GM23248 (cell line): ENCODE results near the gene ACOT6. TPM values are rescaled to one million over a fixed set of nuclear protein-coding genes. Genes with fewer than 3 reads are reported as not detected.
"Not testable (repeated sequence)": the region's sequence is repeated elsewhere in the genome, so short reads cannot be mapped to it uniquely, and the experiment has no call there.

Source experiments
- DNase-seq: peaks from one replicate; pipeline ENCODE4 v3.0.0-alpha.2; 2015
- H2AFZ ChIP-seq: fragments of 200-600 bp; sonication (generic); 2 replicates; pipeline ENCODE4 v1.6.1; 2016; ENCODE audit warnings: antibody characterized with exemption
- H3F3A ChIP-seq: fragments of 200-600 bp; sonication (generic); 2 replicates; pipeline ENCODE4 v1.6.1; 2016; ENCODE audit warnings: mild to moderate bottlenecking, antibody characterized with exemption, mixed run types; ENCODE audit not compliant: insufficient read depth
- H3K27ac ChIP-seq: fragments of 200-600 bp; sonication (generic); 2 replicates; pipeline ENCODE4 v1.5.1; 2016; ENCODE audit warnings: mild to moderate bottlenecking
- H3K27me3 ChIP-seq: fragments of 200-600 bp; sonication (generic); replicated peaks from 2 replicates; pipeline ENCODE4 v1.6.1; 2016; ENCODE audit warnings: mild to moderate bottlenecking; ENCODE audit not compliant: insufficient read depth
- H3K36me3 ChIP-seq: fragments of 200-600 bp; sonication (generic); 2 replicates; pipeline ENCODE4 v1.6.1; 2016; ENCODE audit warnings: low read depth, mild to moderate bottlenecking
- H3K4me1 ChIP-seq: fragments of 200-600 bp; sonication (generic); 2 replicates; pipeline ENCODE4 v1.6.1; 2016; ENCODE audit warnings: mild to moderate bottlenecking; ENCODE audit not compliant: insufficient read depth
- H3K4me2 ChIP-seq: fragments of 200-600 bp; sonication (generic); one replicate; pipeline ENCODE4 v1.6.1; 2016; ENCODE audit warnings: mild to moderate bottlenecking; ENCODE audit not compliant: unreplicated experiment
- H3K4me3 ChIP-seq: fragments of 200-600 bp; sonication (generic); 2 replicates; pipeline ENCODE4 v1.5.1; 2016; ENCODE audit warnings: mild to moderate bottlenecking
- H3K79me2 ChIP-seq: fragments of 200-600 bp; sonication (generic); 2 replicates; pipeline ENCODE4 v1.6.1; 2016; ENCODE audit warnings: mild to moderate bottlenecking; ENCODE audit not compliant: insufficient read depth
- H3K9ac ChIP-seq: fragments of 200-600 bp; sonication (generic); 2 replicates; pipeline ENCODE4 v1.6.1; 2016; ENCODE audit warnings: mild to moderate bottlenecking
- H3K9me2 ChIP-seq: fragments of 200-600 bp; sonication (generic); 2 replicates; pipeline ENCODE4 v1.6.1; 2016; ENCODE audit warnings: mixed run types, mild to moderate bottlenecking, moderate library complexity; ENCODE audit not compliant: insufficient read depth
- H3K9me3 ChIP-seq: fragments of 200-600 bp; sonication (generic); one replicate; pipeline ENCODE4 v1.6.1; 2017; ENCODE audit warnings: low read depth
- H4K20me1 ChIP-seq: fragments of 200-600 bp; sonication (generic); 2 replicates; pipeline ENCODE4 v1.6.0; 2016; ENCODE audit not compliant: insufficient read depth
- EZH2 ChIP-seq: fragments of 200-600 bp; sonication (generic); IDR thresholded peaks from 2 replicates; pipeline ENCODE4 v1.6.1; 2018; ENCODE audit warnings: antibody characterized with exemption, mild to moderate bottlenecking; ENCODE audit not compliant: insufficient read depth, poor library complexity, severe bottlenecking
- EZH2phosphoT487 ChIP-seq: fragments of 200-600 bp; sonication (generic); IDR thresholded peaks from 2 replicates; pipeline ENCODE4 v1.6.1; 2018; ENCODE audit warnings: antibody characterized with exemption, moderate library complexity, mild to moderate bottlenecking, low read depth; ENCODE audit not compliant: insufficient read depth
- WGBS, 2 experiments: methylation state at CpG; one replicate each; pipeline ENCODE4 v1.1.6; 2015 to 2017; ENCODE audit warnings: low lambda C conversion rate in 2 of 2, low coverage in 1 of 2; ENCODE audit errors: missing lambda C conversion rate in 2 of 2; 5-methylcytosine and 5-hydroxymethylcytosine counted together
- in situ Hi-C: fragments of 300-500 bp; cut with MboI; formaldehyde crosslinking; loops from 2 replicates; pipeline ENCODE4 v1.15.0; 2020
- polyA plus RNA-seq: library from polyadenylated mRNA; unstranded; fragments of >200 nt; fragmentation: Nextera tagmentation; extraction: Ambion mirVana; gene quantifications from 2 replicates; pipeline ENCODE4 v1.2.1, GENCODE V29; 2016
- total RNA-seq: library from RNA; depleted of rRNA; stranded (reverse); fragments of >200 nt; shearing (Covaris generic); gene quantifications from 2 replicates; pipeline ENCODE4 v1.2.3, GENCODE V29; 2014

ACOT6 gene
- total and polyA plus RNA-seq, 2 experiments from 2014 or later, result not detected

DNA sequence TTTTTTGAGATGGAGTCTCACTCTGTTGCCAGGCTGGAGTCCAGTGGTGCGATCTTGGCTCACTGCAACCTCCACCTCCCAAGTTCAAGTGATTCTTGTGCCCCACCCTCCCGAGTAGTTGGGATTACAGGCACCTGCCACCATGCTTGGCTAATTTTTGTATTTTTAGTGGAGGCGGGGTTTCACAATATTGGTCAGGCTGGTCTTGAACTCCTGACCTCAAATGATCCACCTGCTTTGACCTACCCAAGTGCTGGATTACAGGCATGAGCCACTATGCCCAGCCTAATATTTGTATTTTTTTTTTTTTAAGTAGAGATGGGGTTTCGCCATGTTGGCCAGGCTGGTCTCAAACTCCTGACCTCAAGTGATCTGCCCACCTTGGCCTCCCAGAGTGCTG, 38.6 kb upstream of the ACOT6 start:
- H2AFZ ChIP-seq, H3K4me1 ChIP-seq, H3K9me3 ChIP-seq, H3K9me2 ChIP-seq, H4K20me1 ChIP-seq, H3K27me3 ChIP-seq, in situ Hi-C loops, H3K4me3 ChIP-seq, DNase-seq, H3K4me2 ChIP-seq, H3F3A ChIP-seq, H3K27ac ChIP-seq, H3K9ac ChIP-seq: not testable (repeated sequence)
- Histone ChIP-seq H3K79me2 (peaks cover 20% of the 10 kb centered on the region), H3K36me3 (peaks cover 13% of the 10 kb centered on the region)
- WGBS, 2 experiments, result 92 to 97% methylated on average over 4 of the region's 4 CpGs

DNA sequence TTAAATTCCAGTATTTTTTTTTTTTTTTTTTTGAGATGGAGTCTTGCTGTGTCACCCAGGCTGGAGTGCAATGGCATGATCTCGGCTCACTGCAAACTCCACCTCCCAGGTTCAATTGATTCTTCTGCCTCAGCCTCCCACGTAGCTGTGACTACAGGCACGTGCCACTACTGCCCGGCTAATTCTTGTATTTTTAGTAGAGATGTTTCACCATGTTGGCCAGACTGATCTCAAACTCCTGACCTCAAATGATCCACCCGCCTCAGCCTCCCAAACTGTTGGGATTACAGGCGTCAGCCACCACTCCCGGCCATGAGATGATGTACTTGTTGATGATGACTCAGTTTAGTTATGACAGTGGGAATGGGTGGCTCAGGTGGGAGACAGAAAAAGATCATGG, 38.1 kb upstream of the ACOT6 start:
- H4K20me1 ChIP-seq, in situ Hi-C loops, H3K4me1 ChIP-seq, H3K4me3 ChIP-seq, DNase-seq, H3K4me2 ChIP-seq, H3K9me3 ChIP-seq, H3K9ac ChIP-seq, H3K27ac ChIP-seq, H3F3A ChIP-seq, H3K9me2 ChIP-seq, H3K27me3 ChIP-seq, H2AFZ ChIP-seq: not testable (repeated sequence)
- Histone ChIP-seq H3K79me2 (peaks cover 20% of the 10 kb centered on the region), H3K36me3 (peaks cover 13% of the 10 kb centered on the region)
- WGBS, 2 experiments, result 92 to 93% methylated on average over 7 of the region's 7 CpGs

DNA sequence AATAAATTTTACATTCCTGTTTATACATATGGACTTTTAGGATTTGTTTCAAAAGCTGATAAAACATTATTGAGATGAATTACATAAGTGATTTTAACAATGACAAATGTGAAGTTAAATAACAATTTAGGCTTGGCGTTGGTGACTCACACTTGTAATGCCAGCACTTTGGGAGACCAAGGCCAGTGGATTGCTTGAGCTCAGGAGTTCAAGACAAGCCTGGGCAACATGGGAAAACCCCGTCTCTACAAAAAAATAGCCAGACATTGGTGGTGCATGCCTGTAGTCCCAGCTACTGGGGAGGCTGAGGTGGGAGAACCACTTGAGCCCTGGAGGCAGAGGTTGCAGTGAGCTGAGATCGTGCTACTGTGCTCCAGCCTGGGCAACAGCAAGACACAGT, 35.9 kb upstream of the ACOT6 start:
- TF ChIP-seq EZH2, result no peak
- no peak for TF ChIP-seq EZH2phosphoT487
- 81 to 94% methylated on average over 3 of the region's 3 CpGs for WGBS, 2 experiments
- Histone ChIP-seq H3K27me3 (no peaks in the 10 kb centered on the region), H3K9me3 (no peaks in the 10 kb centered on the region), H3K27ac (no peak overlapping the region), H3K9ac (no peak overlapping the region), H3K79me2 (peaks cover 10% of the 10 kb centered on the region), H3K36me3 (peaks cover 13% of the 10 kb centered on the region), H3K9me2 (no peaks in the 10 kb centered on the region), H3K4me3 (no peak overlapping the region), H4K20me1 (no peaks in the 10 kb centered on the region), H2AFZ (no peak overlapping the region), H3K4me1 (0 out of 2 replicates have a peak, but pooled peaks cover 3% of the 10 kb centered on the region), H3F3A (no peaks in the 10 kb centered on the region), H3K4me2 (no peak overlapping the region)
- DNase-seq, result no peak
- in situ Hi-C loops, result no loop called here

DNA sequence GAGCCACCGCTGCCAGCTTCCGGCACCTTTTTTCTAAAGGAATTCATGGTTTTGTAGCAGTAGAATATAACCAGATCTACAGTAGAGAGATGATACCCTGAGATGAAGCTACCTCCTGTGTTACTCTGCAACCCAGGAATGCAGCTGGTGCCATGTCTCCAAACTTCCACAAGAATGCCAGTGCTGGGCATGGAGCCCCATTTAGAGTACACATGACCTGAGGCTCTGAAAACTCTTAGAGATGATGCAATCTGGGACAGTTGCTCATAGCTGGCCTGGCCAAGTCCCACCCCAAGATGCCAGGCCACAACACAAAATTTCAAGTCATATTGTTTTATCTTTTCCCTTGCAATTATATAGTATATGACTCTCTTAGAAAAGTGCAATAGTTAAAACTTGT, 35.1 kb upstream of the ACOT6 start:
- H3K9me2 ChIP-seq, H4K20me1 ChIP-seq, H3K4me3 ChIP-seq, H2AFZ ChIP-seq, H3K27me3 ChIP-seq, in situ Hi-C loops, DNase-seq, H3K4me1 ChIP-seq, H3F3A ChIP-seq, H3K4me2 ChIP-seq, H3K79me2 ChIP-seq, H3K9me3 ChIP-seq, H3K9ac ChIP-seq: not testable (repeated sequence)
- H3K36me3 ChIP-seq, result peaks cover 13% of the 10 kb centered on the region
- H3K27ac ChIP-seq, result peak overlapping the region; percentile 9; the same call in 1 of the 2 replicates
- WGBS, 2 experiments, result 100% methylated on average over 2 of the region's 2 CpGs

DNA sequence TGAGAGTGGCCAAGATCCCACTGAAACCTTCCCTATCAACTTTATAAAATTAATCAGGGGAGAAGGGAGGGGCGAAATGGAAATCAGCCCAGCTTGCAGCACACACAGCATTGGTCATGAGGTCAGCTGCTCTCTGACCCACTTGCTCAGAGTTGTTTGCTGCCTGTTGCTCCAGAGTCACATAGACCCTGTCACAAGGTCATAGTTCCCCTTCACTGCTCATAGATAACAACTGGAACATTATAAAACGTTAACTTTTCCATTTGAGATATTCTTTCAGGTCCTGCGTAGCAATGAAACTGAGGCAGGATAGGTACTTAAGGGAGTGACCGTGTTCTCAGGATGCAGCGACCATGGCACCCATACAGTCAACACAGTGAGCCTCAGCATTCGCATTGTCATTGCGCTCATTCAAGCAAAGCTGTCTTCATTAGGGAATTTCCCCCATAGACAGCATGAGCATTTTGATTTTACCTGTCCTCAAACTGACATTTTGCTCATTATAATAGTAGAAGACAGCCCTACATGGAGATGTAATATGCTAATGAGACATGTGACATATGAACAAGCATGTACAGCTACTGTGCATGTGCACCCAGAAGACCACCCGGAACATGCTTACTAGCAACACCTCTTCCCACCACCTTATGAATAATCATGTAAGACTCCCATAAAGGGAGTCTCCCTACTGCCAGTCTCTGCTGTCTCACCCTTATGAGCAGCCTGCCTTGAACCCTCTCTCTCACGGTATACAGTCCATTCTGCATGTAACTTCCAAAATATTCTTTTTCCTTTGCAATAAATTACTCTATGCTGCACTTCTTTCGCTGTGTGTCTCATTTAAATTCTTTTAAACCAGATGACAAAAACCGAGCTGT, 30.0 kb upstream of the ACOT6 start:
- H3K4me3 ChIP-seq, H3K9me2 ChIP-seq, H3K4me2 ChIP-seq, DNase-seq, H3F3A ChIP-seq, H4K20me1 ChIP-seq, H3K27ac ChIP-seq, H3K79me2 ChIP-seq, H3K27me3 ChIP-seq, H2AFZ ChIP-seq, in situ Hi-C loops, H3K9me3 ChIP-seq, H3K9ac ChIP-seq, H3K4me1 ChIP-seq, H3K36me3 ChIP-seq: not testable (repeated sequence)
- 82 to 86% methylated on average over 11 of the region's 11 CpGs for WGBS, 2 experiments
